ENCODE results near the gene CTCFL. TPM values are rescaled to one million over a fixed set of nuclear protein-coding genes. Genes with fewer than 3 reads are reported as not detected.

CTCFL gene
- total and polyA plus RNA-seq, 2 experiments from 2014 or later: not detected

DNA sequence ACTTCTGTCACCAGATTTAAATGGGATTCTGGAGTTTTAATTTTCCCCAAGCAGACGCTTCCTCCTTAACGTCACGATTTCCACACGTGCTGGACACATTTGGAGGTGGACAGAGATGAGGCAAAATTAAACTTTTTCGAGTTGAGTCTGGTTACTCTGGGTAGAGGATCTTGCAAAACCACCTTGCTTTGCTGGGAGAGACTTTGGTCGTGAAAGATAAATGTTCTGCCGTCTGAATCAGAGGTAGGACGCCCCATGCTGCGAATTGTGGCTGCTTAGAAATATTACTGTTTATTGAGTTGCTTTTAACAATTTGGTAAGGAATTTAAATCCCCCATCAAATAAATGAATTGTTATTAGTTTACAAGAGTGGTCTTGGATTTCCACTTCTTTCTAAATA, 46.8 kb downstream of the CTCFL start:
- peaks cover 50% of the 10 kb centered on the region for H3K27me3 ChIP-seq (replicated peaks; ENCODE audit: insufficient read depth)
- H3F3A ChIP-seq (ENCODE audit: insufficient read depth): no peaks in the 10 kb centered on the region
- no peak overlapping the region for H3K9ac ChIP-seq
- H2AFZ ChIP-seq: no peak overlapping the region
- no peaks in the 10 kb centered on the region for H3K4me1 ChIP-seq (ENCODE audit: insufficient read depth)
- TF ChIP-seq EZH2phosphoT487 (IDR thresholded peaks at IDR 0.05; ENCODE audit: insufficient read depth, low read depth) (no peak), EZH2 (IDR thresholded peaks at IDR 0.05; ENCODE audit: insufficient read depth, poor library complexity, severe bottlenecking) (no peak)
- H3K4me3 ChIP-seq: no peak overlapping the region
- in situ Hi-C loops (cut with MboI): loop anchor here (10.0 to 25.0 kb wide), 2 partner anchors 93 to 391 kb away; no protein-coding TSS in a partner anchor
- 21 to 26% methylated on average over 9 of the region's 9 CpGs for WGBS, 2 experiments (ENCODE audit: low coverage in 1 of 2, low lambda C conversion rate in 2 of 2, missing lambda C conversion rate in 2 of 2)
- DNase-seq: no peak
- no peak overlapping the region for H3K4me2 ChIP-seq (ENCODE audit: unreplicated experiment)
- no peaks in the 10 kb centered on the region for H3K79me2 ChIP-seq (ENCODE audit: insufficient read depth)
- no peaks in the 10 kb centered on the region for H3K36me3 ChIP-seq (ENCODE audit: low read depth)
- no peaks in the 10 kb centered on the region for H3K9me2 ChIP-seq (ENCODE audit: insufficient read depth)
- no peaks in the 10 kb centered on the region for H4K20me1 ChIP-seq (ENCODE audit: insufficient read depth)
- no peak overlapping the region for H3K27ac ChIP-seq
- no peaks in the 10 kb centered on the region for H3K9me3 ChIP-seq (ENCODE audit: low read depth)

DNA sequence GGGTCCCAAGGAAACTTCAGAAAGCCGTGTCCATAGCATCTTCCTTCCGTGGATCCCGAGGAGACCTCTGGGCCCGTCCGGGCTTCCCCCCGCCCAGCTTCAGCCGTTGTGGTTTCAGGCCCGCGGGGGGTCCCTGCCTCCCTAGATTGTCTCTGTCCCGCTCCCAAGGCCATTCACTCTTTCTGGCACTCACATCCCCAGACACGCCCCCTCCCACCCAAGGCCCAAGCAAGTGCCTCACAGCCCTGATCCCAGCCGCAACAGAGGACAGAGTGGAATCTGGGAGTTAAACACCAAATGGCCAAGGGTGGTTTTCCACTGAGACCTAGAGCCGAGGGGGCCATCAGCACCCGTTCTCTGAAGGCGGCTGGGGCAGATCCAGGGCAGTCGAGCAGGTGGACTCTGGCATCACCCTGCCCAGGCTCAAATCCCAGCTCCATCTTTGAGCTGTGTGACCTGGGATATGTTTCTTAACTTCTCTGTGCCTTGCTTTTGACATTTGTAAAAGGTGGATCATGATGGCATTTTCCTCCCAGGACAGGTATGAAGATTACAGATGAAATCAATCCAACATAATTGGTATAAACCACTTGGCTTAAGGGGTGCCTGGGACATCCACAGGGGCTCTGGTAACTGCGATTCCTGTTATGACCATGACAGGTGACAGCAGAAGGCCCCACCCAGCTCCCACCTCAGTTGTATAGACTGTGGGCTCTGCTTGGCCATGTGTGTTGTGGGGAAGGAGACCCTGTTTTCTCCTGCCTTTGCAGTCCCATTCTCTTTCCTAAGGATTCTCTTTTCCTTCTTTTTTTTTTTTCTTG, 48.1 kb downstream of the CTCFL start:
- in situ Hi-C loops (cut with MboI): loop anchor here (10.0 to 25.0 kb wide), 2 partner anchors 92 to 390 kb away; no protein-coding TSS in a partner anchor
- H3K4me1 ChIP-seq (ENCODE audit: insufficient read depth): no peaks in the 10 kb centered on the region
- H2AFZ ChIP-seq: no peak overlapping the region

GRCh38 chr20:57476084-57476526, 48.8 kb downstream of the CTCFL start:
- Histone ChIP-seq H3K27ac (no peak overlapping the region), H3K4me1 (ENCODE audit: insufficient read depth) (no peaks in the 10 kb centered on the region), H2AFZ (no peak overlapping the region), H3F3A (ENCODE audit: insufficient read depth) (no peaks in the 10 kb centered on the region), H3K36me3 (ENCODE audit: low read depth) (no peaks in the 10 kb centered on the region), H3K4me2 (ENCODE audit: unreplicated experiment) (no peak overlapping the region), H3K79me2 (ENCODE audit: insufficient read depth) (no peaks in the 10 kb centered on the region), H3K9ac (no peak overlapping the region), H4K20me1 (ENCODE audit: insufficient read depth) (no peaks in the 10 kb centered on the region), H3K27me3 (replicated peaks; ENCODE audit: insufficient read depth) (peaks cover 60% of the 10 kb centered on the region), H3K9me2 (ENCODE audit: insufficient read depth) (no peaks in the 10 kb centered on the region), H3K9me3 (ENCODE audit: low read depth) (no peaks in the 10 kb centered on the region), H3K4me3 (no peak overlapping the region)
- TF ChIP-seq EZH2phosphoT487 (IDR thresholded peaks at IDR 0.05; ENCODE audit: insufficient read depth, low read depth) (no peak), EZH2 (IDR thresholded peaks at IDR 0.05; ENCODE audit: insufficient read depth, poor library complexity, severe bottlenecking) (no peak)
- no peak for DNase-seq
- in situ Hi-C loops (cut with MboI): loop anchor here (10.0 to 25.0 kb wide), 2 partner anchors 91 to 389 kb away; no protein-coding TSS in a partner anchor
- 51 to 59% methylated on average over 6 of the region's 6 CpGs for WGBS, 2 experiments (ENCODE audit: low coverage in 1 of 2, low lambda C conversion rate in 2 of 2, missing lambda C conversion rate in 2 of 2)

More for the DNA sequence above, 48.1 kb downstream of the CTCFL start:
- Histone ChIP-seq H3K36me3 (ENCODE audit: low read depth) (no peaks in the 10 kb centered on the region), H3K4me2 (ENCODE audit: unreplicated experiment) (no peak overlapping the region), H3K9me2 (ENCODE audit: insufficient read depth) (no peaks in the 10 kb centered on the region), H3K9me3 (ENCODE audit: low read depth) (no peaks in the 10 kb centered on the region), H3K4me3 (no peak overlapping the region), H3K27ac (no peak overlapping the region), H3K27me3 (replicated peaks; ENCODE audit: insufficient read depth) (peaks cover 56% of the 10 kb centered on the region), H3K9ac (no peak overlapping the region), H4K20me1 (ENCODE audit: insufficient read depth) (no peaks in the 10 kb centered on the region), H3K79me2 (ENCODE audit: insufficient read depth) (no peaks in the 10 kb centered on the region), H3F3A (ENCODE audit: insufficient read depth) (no peaks in the 10 kb centered on the region)
- 58 to 73% methylated on average over 13 to 17 of the region's 17 CpGs for WGBS, 2 experiments (ENCODE audit: low coverage in 1 of 2, low lambda C conversion rate in 2 of 2, missing lambda C conversion rate in 2 of 2)
- no peak for DNase-seq
- no peak for TF ChIP-seq EZH2 (IDR thresholded peaks at IDR 0.05; ENCODE audit: insufficient read depth, poor library complexity, severe bottlenecking)
- no peak for TF ChIP-seq EZH2phosphoT487 (IDR thresholded peaks at IDR 0.05; ENCODE audit: insufficient read depth, low read depth)

GRCh38 chr20:57475388-57476083, 49.4 kb downstream of the CTCFL start:
- peaks cover 65% of the 10 kb centered on the region for H3K27me3 ChIP-seq (replicated peaks; ENCODE audit: insufficient read depth)
- H3K4me2 ChIP-seq (ENCODE audit: unreplicated experiment): no peak overlapping the region
- H3K27ac ChIP-seq: no peak overlapping the region
- no peaks in the 10 kb centered on the region for H3K9me2 ChIP-seq (ENCODE audit: insufficient read depth)
- no peak overlapping the region for H2AFZ ChIP-seq
- in situ Hi-C loops (cut with MboI): loop anchor here (10.0 to 25.0 kb wide), 2 partner anchors 91 to 388 kb away; no protein-coding TSS in a partner anchor
- H3K79me2 ChIP-seq (ENCODE audit: insufficient read depth): no peaks in the 10 kb centered on the region
- no peaks in the 10 kb centered on the region for H3K9me3 ChIP-seq (ENCODE audit: low read depth)
- H3F3A ChIP-seq (ENCODE audit: insufficient read depth): no peaks in the 10 kb centered on the region
- no peak for DNase-seq
- H3K4me1 ChIP-seq (ENCODE audit: insufficient read depth): no peaks in the 10 kb centered on the region
- H4K20me1 ChIP-seq (ENCODE audit: insufficient read depth): no peaks in the 10 kb centered on the region
- 70 to 73% methylated on average over 8 of the region's 8 CpGs for WGBS, 2 experiments (ENCODE audit: low coverage in 1 of 2, low lambda C conversion rate in 2 of 2, missing lambda C conversion rate in 2 of 2)
- H3K9ac ChIP-seq: no peak overlapping the region
- H3K4me3 ChIP-seq: no peak overlapping the region
- no peaks in the 10 kb centered on the region for H3K36me3 ChIP-seq (ENCODE audit: low read depth)
- TF ChIP-seq EZH2 (IDR thresholded peaks at IDR 0.05; ENCODE audit: insufficient read depth, poor library complexity, severe bottlenecking): no peak
- TF ChIP-seq EZH2phosphoT487 (IDR thresholded peaks at IDR 0.05; ENCODE audit: insufficient read depth, low read depth): no peak

All from GM23248 (cell line).